SKM-1 (cell line): ENCODE data around the gene CADPS2.
"Not testable (repeated sequence)": the region's sequence is repeated elsewhere in the genome, so short reads cannot be mapped to it uniquely, and the experiment has no call there.

Source experiments
- DNase-seq: peaks from one replicate; lab custom pipeline; 2025; ENCODE audit not compliant: unreplicated experiment; lab: John Stamatoyannopoulos, UW

Gene CADPS2

DNA sequence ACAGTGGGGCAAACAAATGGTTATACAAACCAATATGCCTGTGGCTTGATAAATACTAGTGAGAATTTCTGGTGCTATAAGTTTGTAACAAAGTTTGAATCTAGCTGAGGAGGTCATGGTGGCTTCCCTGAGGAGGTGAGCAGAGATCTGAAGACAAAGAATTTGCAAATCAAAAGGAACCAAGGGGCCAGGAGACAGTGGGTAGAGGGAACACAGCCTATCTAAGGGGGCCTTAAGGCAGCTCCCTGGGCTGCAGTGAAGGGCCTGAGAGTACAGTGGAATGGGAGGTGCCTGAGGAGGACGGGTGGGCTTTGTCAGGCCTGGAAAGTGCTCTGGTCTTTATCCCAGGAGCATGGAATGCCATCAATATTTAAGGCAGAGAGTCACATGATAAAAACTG is 209.1 kb downstream of the CADPS2 start:
- no peak for DNase-seq

DNA sequence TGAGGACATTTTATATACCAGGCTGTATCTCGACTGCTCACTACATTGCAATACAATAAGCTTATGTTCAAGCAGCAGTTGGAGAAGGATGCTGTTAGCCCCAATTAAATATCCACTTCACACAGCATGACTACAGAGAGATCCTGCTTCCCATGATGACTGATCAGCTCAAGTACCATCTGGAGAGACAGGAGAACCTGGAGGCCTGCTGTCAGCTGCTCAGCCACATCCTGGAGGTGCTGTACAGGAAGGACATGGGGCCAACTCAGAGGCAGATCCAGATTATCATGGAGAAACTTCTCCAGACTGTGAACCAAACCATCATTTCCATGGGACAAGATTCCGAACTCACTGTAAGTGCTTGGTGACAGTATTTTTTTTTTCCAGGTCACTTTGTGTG is 209.8 kb downstream of the CADPS2 start:
- no peak for DNase-seq

DNA sequence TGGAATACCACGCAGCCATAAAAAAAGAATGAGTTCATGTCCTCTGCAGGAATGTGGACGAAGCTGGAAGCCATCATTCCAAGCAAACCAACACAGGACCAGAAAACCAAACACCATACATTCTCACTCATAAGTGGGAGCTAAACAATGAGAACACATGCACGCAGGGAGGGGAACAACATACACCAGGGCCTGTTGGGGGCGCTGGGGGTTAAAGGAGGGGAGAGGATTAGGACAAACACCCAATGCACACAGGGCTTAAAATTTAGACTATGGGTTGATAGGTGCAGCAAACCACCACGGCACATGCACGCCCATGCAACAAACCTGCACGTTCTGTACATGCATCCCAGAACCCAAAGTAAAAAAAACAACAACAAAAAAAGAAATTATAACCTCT is 210.6 kb downstream of the CADPS2 start:
- DNase-seq: no peak

DNA sequence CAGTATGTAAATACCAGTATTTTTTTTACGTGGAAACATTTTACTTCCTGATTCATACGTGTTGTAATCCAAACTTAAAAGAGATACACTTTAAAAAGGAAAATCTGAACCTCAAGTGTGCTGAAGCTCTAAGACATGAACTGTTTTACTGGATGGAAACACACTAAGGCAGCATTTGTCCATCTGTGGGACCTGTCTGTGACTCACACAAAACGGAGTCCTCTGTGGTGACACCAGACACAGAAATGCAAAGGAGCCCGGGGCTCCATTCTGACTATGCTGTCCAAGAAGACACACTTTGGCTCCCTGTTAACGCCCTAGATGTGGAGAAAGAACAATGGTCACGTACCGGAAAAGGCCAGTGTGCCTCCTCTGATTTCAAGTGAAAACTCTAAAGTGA is 211.2 kb downstream of the CADPS2 start:
- DNase-seq: no peak

DNA sequence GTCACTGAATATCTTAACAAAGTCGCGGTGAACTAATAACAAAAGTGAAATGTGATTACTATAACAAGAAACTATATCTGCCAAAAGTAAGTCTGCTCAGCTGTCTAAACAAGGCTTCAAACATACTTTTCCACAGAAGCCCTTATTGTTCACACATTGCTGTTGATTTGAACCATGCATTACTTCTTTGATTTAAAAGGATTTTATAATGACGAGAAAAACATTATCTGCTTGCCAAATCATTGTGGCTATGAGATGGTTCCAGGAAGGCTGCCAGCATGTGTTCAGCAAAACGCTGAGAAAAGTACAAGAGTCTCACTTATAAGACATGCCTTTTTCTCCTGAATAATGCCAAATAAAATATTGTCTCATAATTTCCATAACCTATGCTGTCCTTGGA is 211.8 kb downstream of the CADPS2 start:
- no peak for DNase-seq

DNA sequence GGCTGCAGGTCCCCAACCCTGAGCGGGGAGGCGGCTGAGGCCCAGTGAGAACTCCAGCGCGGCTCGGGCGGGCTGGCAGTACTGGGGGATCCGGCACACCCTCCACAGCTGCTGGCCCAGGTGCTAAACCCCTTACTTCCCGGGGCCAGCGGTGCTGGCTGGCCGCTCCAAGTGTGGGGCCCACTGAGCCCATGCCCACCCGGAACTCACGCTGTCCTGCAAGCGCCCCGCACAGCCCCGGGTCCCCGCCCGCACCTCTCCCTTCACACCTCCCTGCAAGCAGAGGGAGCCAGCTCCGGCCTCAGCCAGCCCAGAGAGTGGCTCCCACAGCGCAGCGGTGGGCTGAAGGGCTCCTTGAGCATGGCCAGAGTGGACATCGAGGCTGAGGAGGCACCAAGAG is 212.3 kb downstream of the CADPS2 start:
- DNase-seq: no peak

DNA sequence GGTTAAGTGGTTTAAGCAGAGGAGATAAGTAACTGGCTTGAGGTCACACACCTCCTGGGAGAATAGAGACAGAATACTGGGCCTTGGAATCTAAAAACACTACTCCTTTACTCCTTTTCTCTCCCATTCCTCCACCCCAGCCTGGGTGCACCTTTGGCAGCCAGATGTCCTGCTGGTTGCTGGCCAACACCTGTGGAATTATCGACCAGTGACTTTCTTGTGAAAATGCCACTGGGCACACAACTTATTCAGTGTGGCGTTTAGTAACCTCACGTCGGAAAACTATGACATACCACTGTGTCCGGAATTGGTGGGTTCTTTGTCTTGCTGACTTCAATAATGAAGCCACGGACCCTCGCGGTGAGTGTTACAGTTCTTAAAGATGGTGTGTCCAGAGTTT is 213.7 kb downstream of the CADPS2 start:
- DNase-seq: no peak

DNA sequence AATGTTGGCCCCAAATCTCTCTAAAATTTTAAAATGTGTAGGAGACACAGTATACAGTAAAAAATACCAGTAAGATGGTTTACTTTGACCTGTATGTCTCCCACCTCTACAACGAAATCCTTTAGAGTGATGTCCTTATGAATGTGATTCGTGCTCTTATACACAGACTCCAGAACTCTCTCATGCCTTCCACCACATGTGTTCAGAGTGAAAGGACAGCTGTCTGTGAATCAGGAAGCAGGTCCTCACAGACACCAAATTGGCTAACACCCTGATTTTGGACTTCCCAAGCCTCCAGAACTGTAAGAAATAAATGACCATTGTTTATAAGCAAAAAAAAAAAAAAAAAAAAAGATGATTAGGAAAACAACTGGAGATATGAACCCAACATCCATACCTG is 222.5 kb downstream of the CADPS2 start:
- no peak for DNase-seq

DNA sequence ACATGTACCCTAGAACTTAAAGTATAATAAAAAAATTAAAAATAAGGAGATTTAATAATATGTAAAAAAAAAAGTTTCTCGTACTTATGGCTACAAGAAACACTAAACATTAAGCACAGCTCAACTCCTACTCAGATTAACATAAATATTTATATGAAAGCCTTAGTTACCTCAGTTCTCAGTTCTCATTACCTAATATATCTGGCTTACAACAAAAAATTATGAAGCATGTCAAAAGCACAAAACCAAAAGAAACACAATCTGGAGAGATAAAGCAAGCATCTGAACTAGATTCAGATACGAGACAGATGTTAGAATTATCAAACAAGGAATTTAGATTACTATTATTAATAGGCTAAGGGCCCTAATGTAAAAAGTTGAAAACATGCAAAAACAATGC is 227.4 kb downstream of the CADPS2 start:
- DNase-seq: no peak

DNA sequence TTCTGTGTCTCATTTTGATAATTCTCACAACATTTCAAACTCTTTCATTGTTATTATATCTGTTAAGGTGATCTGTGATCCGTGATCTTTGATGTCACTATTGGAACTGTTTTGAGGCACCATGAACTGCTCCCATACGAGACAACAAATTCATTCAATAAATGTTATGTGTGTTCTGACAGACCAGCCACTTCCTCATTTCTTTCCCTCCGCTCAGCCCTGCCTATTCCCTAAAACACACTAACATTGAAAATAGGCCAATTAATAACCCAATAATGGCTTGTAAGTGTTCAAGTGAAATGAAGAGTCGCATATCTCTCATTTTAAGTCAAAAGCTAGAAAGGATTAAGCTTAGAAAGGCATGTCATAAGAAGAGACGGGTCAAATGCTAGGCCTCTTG is 232.6 kb downstream of the CADPS2 start:
- DNase-seq: no peak

DNA sequence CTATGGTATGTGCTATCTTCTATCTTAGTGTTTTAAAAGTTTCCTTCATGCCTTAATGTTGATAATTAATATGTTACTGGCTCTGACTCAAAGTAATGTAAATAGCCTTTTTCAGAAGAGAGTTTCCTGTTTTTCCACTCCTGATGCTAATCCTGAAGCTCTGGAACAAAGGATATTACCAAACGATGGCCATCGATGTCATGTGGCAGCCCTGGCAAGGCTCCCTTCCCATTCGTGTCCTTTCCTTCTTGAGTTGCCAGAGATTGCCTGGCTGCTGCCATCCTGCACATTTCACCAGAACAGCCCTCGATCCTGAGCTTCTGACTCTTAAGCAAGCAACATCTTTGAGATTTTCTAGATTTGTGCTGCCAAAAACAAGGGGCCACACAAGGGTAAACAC is 233.4 kb downstream of the CADPS2 start:
- no peak for DNase-seq

DNA sequence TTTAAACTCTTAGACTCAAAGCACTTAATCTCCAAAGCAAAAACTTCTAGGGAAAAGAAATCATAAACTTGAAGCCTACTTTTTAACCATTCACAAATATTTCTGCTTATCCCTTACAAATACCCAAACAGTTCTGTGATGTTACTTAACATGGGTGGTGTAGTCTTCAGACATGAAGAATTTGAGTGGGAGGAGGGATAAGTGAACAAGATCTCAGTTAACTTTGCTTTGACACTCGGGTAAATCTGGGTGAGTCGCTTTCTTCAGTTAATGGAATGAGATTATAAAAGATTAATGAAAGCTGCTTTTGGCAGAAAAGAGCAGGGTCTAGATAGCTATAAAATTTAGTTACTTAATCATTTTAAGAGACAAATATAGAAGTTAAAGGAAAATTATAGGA is 234.8 kb downstream of the CADPS2 start:
- no peak for DNase-seq

DNA sequence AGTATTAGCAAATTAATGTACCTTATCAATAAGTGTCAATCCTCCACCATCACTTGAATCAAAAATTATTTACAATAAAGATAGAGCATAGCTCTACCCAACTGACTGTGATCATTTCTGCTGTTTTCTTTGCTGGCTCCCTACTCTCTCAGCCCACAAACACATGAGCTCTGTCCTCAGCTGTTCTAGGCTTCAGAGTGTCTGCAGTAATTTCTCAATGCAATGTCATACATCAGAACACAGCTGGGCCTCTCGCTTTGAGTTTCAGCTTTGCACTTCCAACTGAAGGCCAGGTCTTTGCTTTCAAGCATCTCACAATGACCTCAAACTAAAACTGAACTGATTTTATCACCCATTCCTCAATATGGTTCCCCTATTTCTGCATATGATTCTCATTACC is 243.0 kb downstream of the CADPS2 start:
- no peak for DNase-seq

DNA sequence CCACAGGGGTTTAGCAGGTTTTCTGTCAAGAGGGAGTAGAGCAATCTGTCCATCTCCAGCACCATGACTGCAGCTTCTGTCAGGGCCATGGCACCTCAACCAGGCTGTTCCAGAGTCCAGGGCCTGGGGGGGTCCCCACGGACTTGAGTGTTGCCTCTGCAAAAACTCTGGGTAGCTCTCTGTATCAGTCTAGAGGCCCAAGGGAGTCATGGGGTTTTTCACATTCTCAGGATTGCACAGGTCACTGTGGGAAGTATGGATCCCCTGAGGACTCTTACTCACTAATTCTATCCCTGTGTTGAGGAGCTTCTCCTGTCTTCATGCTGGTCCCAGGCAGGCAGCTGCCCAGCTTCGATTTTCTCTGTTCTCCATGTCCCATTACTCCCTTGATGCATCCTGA is 247.8 kb downstream of the CADPS2 start:
- DNase-seq: no peak

DNA sequence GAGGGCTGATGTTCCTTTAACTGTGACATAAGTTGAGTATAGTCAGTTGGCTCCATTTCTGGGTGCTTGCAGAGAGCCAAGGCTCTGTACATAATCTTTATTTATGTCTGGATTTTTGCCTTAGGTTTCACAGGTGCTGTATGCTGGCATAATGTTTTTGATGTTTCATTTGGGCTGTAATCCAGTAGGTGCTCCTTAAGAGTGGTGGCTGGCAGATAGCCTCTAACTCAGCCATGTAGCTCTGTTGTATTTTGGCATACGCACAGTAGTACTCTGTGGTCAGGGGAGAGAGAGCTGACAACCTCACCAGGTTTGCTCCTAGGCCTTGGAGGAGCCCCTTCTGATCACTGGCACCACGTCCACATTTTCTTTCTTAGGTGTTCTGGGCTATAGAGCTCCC is 248.5 kb downstream of the CADPS2 start:
- DNase-seq: no peak

DNA sequence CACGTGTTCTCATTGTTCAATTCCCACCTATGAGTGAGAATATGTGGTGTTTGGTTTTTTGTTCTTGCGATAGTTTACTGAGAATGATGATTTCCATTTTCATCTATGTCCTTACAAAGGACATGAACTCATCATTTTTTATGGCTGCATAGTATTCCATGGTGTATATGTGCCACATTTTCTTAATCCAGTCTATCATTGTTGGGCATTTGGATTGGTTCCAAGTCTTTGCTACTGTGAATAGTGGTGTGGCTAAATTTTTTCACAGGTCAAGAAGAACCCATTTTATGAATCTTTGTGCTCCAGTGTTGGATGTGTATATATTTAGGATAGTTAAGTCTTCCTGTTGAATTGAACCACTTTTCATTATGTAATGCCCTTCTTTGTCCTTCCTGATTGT is 250.8 kb downstream of the CADPS2 start:
- not testable (repeated sequence) for DNase-seq

DNA sequence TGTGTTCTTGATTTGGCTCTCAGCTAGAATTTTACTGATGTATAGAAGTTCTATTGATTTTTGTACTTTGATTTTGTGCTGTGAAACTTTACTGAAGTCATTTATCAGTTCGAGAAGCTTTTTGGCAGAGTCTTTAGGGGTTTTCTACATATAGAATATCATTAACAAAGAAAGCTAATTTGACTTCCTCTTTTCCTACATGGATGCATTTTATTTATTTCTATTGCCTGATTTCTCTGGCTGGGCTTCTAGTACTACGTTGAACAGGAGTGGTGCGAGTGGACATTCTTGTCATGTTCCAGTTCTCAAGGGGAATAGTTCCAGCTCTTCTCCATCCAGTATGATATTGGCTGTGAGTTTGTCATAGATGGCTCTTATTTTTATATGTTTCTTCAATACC is 252.8 kb downstream of the CADPS2 start:
- DNase-seq: no peak

DNA sequence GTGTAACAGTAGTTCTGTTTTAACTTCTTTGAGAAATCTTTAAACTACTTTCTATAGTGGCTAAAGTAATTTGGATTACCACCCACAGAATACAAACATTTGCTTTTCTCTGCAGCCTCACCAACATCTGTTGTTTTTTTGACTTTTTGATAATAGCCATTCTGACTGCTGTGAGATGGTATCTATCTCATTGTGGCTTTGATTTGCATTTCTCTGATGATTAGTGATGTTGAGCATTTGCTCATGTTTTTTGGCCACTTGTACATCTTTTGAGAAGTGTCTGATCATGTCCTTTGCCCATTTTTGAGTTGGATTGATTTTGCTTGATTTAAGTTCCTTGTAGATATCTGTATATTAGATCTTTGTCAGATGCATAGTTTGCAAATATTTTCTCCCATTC is 254.0 kb downstream of the CADPS2 start:
- DNase-seq: no peak

DNA sequence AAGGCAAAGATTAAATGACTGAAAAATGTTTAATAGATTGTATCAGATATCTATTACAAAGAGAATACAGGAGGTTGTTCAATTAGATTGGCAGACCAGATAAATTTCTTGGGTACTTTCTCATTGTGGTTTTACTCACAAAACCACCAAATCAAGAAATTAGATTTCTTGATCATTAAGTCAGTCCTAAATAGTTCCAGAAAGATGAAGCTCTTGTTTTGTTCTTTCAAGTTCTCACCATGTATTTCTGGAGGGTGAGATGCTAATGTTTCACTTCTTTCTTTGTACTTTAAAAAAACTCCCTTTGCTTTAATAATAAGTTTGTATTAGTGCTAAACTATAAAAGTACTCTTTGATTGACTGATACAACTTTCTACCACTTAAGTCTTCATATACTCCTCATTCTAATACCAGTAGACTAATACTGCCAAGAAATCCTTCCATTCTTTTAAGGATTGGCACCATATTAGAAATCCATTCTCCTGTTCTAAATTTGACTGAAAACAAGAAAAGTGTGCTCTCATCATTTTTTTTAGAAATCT is 256.8 kb downstream of the CADPS2 start:
- DNase-seq: no peak

DNA sequence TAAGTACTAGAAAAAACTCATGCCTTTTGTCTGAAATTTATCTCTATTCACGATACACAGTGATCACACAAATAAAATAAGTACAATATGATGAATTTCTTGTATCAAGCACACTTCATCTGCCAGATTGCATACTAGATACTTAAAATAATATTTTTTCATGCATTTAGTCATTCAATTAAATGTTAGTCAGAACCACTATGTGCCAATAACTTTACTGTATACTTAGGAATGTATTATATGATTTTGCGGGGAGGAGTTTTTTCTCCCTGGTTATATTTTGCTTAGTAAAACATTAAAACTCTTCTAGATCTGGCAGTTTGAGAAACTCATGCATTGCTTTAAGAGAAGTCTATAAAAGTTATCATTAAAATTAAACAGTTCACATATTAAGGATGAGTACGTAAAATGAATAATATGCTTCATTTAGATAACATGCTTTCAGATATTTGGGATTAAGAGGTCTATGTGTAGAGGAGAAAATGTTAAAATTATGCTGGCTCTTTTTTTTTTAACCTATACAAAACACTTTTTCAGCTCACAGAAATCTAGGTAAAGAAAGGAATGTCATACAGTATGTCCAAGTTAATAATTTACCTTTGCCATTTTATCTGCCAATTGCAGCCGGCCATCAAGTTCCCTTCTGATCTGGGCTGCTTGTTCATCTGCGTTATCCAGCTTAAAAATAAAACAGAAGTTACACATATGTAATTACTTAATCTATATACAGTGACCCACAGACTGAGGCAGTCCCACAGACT is 257.4 kb downstream of the CADPS2 start:
- DNase-seq: no peak

DNA sequence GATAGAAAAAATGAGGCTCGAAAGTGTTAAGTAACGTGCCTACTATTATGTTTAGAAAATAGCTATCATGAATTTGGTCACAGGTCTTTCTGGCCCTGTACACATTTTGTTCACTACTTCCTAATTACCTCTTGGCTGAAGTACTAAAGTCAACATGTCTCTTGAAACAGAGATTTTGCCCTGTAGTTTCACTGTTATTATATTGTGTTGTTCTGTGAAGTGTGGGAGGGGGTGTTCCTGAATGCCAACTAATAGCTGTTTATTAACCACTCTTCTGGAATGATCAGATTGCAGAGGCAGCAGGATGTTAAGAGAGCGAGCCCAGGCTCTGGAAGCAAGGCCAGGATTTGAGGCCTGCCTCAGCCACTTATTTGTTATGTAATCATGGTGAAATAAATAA is 259.5 kb downstream of the CADPS2 start:
- DNase-seq: no peak

DNA sequence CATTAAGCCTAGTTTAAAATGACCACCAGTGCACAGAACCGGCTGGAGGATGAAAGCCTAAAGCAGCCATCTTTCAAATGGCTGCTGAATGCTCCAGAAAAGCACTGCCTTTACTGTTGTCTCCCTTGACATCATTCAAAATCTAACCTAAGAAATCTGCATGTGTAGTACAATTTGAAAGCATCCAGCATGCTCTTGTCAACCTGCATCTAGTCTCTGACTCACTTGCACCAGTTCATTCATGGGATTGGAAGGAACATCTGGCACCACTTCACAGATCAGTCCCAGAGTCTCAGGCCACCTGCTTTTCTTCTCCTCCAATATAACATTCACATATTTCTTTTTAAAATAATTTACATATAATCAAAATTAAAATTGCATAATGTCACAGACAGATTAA is 263.6 kb downstream of the CADPS2 start:
- DNase-seq: no peak

DNA sequence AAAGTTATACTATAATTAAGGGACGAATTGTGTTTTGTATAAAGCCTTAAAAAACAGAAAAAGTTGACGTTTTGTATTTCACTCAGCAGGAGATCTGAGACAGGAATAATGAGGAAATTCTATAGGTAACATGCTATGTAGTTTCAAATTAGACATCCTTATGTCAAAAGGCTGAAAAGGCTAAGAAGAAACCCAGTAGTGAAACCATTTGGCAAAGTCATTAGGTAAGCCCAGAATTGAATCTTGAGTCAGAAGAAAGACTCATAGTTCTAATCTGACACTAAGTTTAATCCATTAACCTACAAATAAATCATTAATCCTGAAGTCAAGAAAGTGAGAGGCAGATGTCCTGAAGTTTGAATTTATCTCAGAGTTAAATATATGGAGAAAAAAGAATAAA is 266.6 kb downstream of the CADPS2 start:
- no peak for DNase-seq
